Lower leg skin (tissue), 3 donors: ENCODE results near the gene NHERF2.

Source experiments
- POLR2A ChIP-seq, 2 donors: fragments of 450-650 bp; IDR thresholded peaks; one replicate each; pipeline ENCODE4 v1.6.1; 2016 to 2017; ENCODE audit warnings: antibody characterized with exemption in 2 of 2, mild to moderate bottlenecking in 1 of 2, moderate library complexity in 1 of 2
- TF ChIP-seq, protein P1 (sequence below), 3 donors: fragments of 450-650 bp; IDR thresholded peaks; one replicate each; pipeline ENCODE4 v1.5.1; 2016; ENCODE audit warnings: antibody characterized with exemption in 3 of 3, mild to moderate bottlenecking in 3 of 3, moderate library complexity in 2 of 3

DNA sequence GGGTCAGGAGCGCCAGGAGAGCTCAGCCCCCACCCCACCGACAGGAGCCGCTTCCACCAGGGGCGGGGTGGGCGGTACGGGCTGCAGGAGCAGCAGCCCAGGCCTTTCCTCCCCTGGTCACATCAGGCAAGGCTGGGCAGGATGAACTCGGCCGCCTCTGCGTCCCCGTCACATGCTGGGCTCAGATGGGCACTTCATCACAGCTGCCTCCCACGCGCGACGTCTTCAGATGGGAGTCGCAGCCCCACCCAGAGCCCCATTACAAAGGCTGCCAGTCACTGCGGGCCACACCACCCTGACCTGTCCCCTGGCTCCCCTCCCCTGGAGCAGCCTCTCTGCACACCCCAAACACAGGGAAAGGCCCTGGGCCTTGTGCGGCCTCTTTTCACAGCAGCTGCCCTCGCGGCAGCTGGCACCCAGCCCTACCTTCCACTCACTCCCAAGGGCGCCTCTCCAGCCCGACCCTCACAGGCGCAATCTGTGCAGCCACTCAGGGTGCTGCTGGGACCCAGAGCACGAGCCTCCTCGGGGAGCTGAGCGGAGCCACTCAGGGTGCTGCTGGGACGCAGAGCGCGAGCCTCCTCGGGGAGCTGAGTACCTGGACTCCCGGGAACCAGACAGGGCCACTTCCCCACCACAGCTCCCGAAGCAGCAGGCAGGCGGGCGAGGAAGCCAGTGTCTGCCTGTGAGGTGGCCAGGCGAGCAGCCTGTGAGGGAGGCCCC is 21.7 kb upstream of the NHERF2 start:
- TF ChIP-seq POLR2A (IDR thresholded peaks at IDR 0.05): no peak
- TF ChIP-seq, protein P1, sequence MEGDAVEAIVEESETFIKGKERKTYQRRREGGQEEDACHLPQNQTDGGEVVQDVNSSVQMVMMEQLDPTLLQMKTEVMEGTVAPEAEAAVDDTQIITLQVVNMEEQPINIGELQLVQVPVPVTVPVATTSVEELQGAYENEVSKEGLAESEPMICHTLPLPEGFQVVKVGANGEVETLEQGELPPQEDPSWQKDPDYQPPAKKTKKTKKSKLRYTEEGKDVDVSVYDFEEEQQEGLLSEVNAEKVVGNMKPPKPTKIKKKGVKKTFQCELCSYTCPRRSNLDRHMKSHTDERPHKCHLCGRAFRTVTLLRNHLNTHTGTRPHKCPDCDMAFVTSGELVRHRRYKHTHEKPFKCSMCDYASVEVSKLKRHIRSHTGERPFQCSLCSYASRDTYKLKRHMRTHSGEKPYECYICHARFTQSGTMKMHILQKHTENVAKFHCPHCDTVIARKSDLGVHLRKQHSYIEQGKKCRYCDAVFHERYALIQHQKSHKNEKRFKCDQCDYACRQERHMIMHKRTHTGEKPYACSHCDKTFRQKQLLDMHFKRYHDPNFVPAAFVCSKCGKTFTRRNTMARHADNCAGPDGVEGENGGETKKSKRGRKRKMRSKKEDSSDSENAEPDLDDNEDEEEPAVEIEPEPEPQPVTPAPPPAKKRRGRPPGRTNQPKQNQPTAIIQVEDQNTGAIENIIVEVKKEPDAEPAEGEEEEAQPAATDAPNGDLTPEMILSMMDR (IDR thresholded peaks at IDR 0.05): no peak
